SKM-1 treated with dmso at 0.1 percent for 144 hours (cell line): ENCODE results near the gene ACTR1B.
"Not testable (repeated sequence)": the region's sequence is repeated elsewhere in the genome, so short reads cannot be mapped to it uniquely, and the experiment has no call there.

Experiments
- DNase-seq: peaks from one replicate; lab custom pipeline; 2025; ENCODE audit not compliant: unreplicated experiment; lab: John Stamatoyannopoulos, UW

Gene ACTR1B

DNA sequence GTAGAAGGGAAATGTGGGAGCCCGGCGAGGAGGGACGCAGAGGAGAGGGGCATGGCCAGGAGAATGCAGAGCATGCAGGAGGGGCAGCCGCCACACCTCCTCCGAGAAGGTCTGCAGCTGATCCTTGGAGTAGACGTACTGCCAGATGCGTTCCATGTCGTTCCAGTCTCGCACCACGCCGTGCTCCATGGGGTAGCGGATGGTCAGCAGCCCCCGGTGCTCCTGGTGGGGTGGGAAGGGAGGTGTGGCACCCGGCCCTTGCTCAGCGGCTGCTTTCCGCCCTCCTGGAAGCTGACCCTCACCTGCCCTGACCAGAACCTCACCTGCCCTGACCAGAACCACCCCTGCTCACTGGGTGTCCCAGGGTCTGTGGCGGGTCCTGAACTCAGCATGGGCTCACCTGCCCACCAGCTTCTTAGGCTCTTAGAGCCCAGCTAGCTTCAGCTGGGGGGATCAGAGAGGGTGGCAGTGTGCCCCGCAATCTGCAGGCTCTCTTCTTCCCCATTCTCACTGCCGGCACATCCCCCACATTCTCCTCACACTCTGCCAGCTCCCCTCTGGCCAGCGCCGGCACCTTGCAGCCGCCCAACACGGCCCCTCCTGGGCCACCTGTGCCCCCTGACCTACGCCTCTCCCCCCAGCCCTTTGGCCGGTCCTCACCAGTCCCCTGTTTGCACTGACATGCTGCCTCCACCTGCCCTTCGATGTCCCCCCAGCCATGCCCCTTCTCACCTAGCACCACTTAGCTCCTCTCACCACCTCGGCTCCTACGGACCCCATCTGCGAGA lies 4.4 kb downstream of the ACTR1B start:
- DNase-seq = no peak

DNA sequence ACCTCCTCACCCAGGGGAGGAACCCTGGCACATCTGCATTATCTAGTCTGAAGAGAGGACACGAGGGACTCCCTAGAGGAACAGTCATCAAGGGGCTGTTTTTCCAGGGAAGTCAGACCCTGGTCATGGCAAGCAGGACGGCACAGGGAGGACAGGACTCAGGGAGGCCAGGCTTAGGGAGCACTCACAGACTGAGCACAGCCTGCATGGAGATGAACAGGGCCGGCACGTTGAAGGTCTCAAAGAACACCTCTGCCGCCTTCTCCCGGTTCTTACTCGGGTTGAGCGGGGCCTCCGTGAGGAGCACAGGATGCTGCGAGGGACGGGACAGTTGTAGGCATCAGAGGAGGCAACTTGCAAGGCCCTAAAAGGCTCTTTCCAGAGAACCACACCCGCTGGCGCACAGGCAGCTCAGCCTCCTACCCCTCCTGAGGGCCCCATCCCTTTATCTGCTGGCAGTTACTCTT lies 5.1 kb downstream of the ACTR1B start:
- no peak for DNase-seq

DNA sequence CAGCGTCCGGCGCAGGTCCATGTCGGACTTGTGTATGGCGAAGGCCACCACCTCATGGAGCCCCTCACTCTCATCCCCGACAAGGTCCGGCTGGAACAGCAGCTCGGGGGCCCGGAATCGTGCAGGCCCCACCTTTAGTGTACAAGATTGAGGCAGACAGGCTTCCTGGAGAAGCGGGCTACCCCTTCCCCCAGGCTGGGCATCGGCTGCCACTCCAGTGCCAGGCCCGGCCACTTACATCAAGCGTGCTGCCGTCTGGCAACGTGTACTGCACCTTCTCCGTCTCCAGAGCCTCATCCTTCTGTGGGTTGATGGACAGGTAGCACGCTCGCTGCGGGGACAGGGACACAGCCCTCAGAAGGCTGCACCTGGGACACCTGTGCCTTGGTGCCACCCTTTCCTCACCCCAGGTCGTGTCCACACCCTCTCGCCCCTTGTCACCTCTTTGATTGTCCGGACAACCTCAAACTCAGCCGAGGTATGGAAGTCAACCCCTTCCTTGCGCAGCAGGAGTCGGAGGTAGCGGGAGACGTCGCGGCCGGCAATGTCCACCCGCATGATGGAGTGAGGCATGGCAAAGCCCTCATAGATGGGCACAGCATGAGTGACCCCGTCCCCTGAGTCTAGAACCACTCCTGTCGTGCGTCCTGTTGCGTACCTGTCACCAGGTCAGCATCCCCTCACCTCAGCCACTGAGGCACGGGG lies 5.7 kb downstream of the ACTR1B start:
- no peak for DNase-seq

DNA sequence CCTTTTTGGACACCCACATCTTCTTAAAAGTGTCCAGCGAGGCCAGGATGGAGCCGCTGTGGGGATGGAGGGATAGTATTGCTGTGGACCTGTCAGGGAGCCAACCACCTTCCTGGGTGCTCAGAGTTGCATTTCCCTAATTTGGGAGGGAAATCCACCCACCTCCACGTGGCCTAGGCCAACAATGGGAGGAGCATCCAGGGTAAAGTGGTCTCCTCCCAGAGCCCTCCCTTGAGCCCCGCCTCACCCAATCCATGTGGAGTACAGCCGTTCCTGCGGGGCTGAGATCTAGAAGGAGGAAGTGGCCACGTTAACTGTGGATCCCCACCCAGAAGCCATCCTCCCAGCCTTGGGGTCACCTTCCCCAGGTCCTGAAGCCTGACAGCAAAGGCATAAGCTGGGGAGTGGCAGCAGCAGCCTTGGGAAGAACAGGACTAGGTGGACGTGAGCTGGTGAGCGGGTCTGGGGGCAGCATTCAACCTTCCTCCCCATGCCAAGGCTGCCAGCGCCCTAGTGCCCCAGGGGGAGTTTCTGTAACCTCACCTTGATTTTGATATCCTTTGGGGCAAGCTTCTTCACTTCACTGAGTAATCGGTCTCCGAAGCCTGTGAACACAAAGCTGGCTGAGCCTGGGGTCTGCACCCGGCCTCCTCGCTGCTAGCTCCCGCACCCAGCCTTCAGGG lies 6.8 kb downstream of the ACTR1B start:
- no peak for DNase-seq

GRCh38 chr2:97656129-97656755 lies 7.6 kb downstream of the ACTR1B start:
- DNase-seq = no peak

DNA sequence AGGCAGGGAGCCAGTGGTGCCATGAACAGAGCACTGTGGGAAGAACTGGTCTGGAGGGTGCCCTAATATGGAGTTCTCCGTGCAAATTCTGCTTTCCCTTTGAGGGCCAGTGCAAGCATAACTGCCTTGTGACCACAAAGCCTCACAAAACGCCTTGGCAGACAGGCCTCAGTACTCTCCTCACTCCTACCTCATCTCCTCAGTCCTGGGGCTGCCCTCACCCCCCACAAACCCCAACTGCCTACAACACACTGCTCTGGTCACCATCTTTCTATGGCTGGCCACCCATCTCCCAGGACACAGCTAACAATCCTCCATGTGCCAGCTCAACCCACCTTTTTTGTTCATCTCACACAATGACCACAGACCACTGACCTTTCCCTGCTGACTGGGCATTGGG lies 9.1 kb downstream of the ACTR1B start:
- DNase-seq = no peak

DNA sequence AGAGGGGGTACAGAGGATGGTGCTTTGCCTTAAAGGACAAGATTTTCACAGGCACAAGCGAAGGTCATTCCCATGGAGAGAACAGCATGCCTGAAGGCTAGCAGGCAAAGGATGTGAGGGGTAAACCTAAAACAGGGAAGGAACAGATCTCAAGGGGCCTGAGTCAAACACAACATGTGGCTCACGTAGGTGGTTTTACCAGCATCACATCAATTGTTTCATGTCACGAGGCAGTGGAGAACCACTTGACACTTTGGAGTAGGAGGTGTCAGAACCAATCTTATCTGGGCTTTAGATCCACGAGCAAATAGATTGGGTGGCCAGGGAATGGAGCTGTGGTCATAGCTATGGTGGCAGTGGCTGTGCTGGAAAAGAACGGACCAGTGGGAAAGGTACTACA lies 9.5 kb downstream of the ACTR1B start:
- DNase-seq = no peak

GRCh38 chr2:97653874-97654273 lies 10.0 kb downstream of the ACTR1B start:
- DNase-seq = no peak

DNA sequence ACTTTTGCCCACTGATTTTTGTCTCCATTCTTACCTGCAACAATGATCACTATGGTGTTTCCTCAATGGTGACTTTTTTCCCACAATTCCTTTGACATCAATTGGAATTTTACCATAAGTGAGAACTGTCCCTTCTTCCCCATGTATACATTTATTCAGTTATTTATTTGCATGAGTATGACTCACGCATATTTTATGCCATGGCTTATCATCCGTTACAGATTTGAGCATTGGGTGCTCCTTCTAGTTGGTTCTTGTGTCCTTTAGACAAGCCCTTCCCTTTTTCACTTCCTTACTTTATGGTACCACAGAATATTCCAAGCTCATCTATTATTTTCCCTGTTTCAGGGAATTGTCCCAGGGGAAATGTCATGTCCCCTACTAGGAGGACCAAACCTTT lies 10.4 kb downstream of the ACTR1B start:
- no peak for DNase-seq

GRCh38 chr2:97651114-97651513 lies 12.7 kb downstream of the ACTR1B start:
- DNase-seq = no peak

GRCh38 chr2:97646977-97647376 lies 16.9 kb downstream of the ACTR1B start:
- DNase-seq = no peak

GRCh38 chr2:97645695-97646629 lies 17.9 kb downstream of the ACTR1B start, which contains the start of gene COX5B:
COX5B (plus strand) TSS chr2:97646062; CDS start chr2:97646087, 25 bp downstream.
- peak; percentile 98 for DNase-seq

GRCh38 chr2:97645112-97645694 lies 18.6 kb downstream of the ACTR1B start:
- peak; percentile 38 for DNase-seq

DNA sequence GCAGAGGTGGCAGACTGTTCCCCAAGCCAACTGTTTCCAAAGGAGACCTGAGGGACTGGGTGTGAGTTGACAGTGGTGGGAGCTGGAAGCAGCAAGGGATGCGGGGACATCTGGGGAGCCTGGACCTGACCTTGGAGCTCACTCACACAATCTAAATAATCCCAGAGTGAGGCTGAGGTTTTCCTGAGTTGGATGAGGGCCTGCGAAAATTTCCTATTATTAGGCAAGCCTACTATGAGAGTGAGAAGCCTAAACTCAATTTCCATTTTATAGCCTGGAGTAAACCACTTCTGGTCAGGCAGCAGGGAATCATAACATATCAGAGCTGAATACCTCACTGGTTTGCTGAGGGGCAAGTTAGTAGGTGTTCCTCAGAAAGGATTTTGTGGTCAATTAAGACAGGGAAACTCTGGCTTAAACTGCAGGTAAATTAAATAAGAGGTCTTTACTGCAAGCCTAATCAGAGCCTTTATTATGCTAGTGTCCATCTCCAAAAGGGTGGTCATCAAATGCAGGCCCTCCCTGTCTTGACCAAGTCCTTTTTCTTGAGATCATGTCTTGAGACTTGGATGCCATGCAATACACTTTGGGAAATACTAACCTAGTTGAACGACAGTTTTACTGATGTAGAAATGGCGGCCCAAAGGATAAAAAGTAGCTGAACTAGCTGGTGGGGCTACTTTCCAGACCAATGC lies 19.7 kb downstream of the ACTR1B start:
- no peak for DNase-seq

DNA sequence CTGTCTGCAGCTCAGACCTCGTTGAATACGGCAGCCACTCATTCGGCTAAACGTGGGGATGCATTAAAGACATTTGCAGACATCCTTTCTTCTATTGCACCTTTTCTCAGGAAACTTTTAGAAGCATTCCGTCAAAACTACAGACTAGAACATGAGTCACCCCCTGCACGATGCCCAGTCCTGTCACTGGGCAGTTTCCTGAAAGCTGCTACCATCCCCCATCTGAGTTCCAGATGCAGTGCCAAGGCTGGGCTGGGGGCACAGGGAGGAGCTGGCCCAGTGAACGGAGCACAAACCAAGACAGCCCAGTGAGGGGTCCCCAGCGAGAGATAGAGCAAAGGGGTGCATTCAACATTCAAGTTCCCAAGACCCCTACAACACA lies 37.8 kb downstream of the ACTR1B start:
- DNase-seq = not testable (repeated sequence)

DNA sequence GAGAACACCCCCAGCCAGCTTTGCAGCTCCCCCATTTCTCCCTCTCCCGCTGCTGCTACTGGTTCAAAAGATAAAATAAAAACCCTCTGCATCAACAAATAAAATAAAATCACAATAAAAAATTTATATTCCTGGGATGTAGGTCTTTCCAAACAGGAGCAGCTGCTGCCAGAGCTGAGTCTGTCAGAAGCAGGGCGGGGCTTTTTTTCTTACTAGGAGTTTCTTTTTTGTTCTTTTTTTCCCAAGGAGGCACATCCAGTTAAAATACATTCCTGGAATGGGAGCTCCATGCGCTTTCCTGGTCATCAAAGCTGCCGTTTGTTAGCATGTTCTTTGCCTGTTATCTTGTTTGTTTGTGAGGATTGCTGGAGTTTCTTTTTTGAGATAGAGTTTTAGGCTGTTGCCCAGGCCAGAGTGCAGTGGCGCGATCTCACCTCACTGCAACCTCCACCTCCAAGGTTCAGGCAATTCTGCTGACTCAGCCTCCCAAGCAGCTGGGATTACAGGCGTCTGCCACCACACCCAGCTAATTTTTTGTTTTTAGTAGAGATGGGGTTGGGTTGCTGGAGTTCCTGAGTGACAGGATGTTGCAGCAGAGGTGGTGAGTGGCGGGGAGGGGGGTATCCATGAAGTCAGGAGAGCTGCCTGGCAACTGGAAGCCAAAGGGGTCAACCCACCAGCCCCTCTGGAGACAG lies 38.3 kb downstream of the ACTR1B start:
- not testable (repeated sequence) for DNase-seq

- DNase-seq = not testable (repeated sequence)
These were observed 40.9 kb downstream of the ACTR1B start for GRCh38 chr2:97622976-97623375.

GRCh38 chr2:97620492-97620891 lies 43.4 kb downstream of the ACTR1B start:
- DNase-seq = not testable (repeated sequence)
